ENCODE measurements around the gene LPIN1.

LPIN1 gene

GRCh38 chr2:11850082-11850481 lies 103.7 kb downstream of the LPIN1 start:
- Histone ChIP-seq H3K27ac (no peak overlapping the region), H3K9me3 (no peaks in the 10 kb centered on the region), H3K27me3 (peaks cover 0 to 8% of the 10 kb centered on the region in 2 donors), H3K36me3 (no peaks in the 10 kb centered on the region), H3K4me3 (no peak overlapping the region), H3K4me1 (no peaks in the 10 kb centered on the region)
- no peak for DNase-seq
- intact Hi-C loops (cut with DNase I; ENCODE audit: low total_unique reads), result no loop called here
- TF ChIP-seq CTCF (IDR thresholded peaks at IDR 0.05), result no peak

- intact Hi-C loops (cut with DNase I; ENCODE audit: low total_unique reads), result no loop called here
- no peaks in the 10 kb centered on the region for H3K9me3 ChIP-seq
- no peaks in the 10 kb centered on the region for H3K4me1 ChIP-seq
- no peaks in the 10 kb centered on the region for H3K36me3 ChIP-seq
- no peak for DNase-seq
- peaks cover 0 to 8% of the 10 kb centered on the region in 2 donors for H3K27me3 ChIP-seq
- no peak overlapping the region for H3K27ac ChIP-seq
- no peak overlapping the region for H3K4me3 ChIP-seq
- TF ChIP-seq CTCF (IDR thresholded peaks at IDR 0.05), result no peak
Observed at GRCh38 chr2:11852526-11853196, 106.2 kb downstream of the LPIN1 start.

- Histone ChIP-seq H3K4me1 (no peaks in the 10 kb centered on the region), H3K27ac (no peak overlapping the region), H3K27me3 (peaks cover 0 to 8% of the 10 kb centered on the region in 2 donors), H3K4me3 (no peak overlapping the region), H3K36me3 (no peaks in the 10 kb centered on the region), H3K9me3 (no peaks in the 10 kb centered on the region)
- DNase-seq, result no peak
- intact Hi-C loops (cut with DNase I; ENCODE audit: low total_unique reads), result no loop called here
- no peak for TF ChIP-seq CTCF (IDR thresholded peaks at IDR 0.05)
Observed at GRCh38 chr2:11853197-11853588, 106.8 kb downstream of the LPIN1 start.

DNA sequence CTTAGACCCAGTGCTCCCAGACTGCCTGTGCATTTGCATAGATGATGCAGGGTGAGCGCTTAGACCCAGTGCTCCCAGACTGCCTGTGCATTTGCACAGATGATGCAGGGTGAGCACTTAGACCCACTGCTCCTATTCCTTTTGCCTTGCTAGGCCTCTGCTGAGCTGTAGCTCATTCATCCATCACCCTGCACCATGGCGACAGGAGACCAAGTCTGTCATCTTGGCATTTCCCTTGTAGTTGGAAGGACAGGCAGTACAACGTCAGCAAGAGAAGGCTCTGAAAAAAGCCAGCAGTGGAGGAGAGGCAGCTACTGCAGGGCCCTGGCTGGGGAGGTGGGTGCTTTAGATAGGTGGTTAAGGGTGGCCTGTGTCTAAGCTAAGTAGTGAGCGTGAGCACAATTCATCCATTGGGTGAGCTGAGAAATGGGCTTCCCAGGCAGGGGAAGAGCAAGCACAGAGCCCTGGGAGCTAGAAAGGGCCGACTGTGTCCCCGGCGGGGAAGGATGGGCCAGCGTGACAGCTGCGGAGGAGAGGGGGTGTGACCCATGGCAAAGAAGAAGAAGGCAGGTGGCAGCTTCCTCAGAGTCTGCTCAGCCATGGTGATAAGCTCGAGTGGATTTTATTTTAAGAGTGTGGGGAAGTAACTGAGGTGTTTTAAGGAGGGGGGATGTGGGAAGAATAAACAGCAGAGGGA lies 108.8 kb downstream of the LPIN1 start:
- Histone ChIP-seq H3K27ac (no peak overlapping the region), H3K36me3 (no peaks in the 10 kb centered on the region), H3K4me1 (no peaks in the 10 kb centered on the region), H3K27me3 (peaks cover 0 to under 1% of the 10 kb centered on the region in 2 donors), H3K9me3 (no peaks in the 10 kb centered on the region), H3K4me3 (no peak overlapping the region)
- DNase-seq, result no peak
- no peak for TF ChIP-seq CTCF (IDR thresholded peaks at IDR 0.05)
- intact Hi-C loops (cut with DNase I; ENCODE audit: low total_unique reads), result no loop called here

DNA sequence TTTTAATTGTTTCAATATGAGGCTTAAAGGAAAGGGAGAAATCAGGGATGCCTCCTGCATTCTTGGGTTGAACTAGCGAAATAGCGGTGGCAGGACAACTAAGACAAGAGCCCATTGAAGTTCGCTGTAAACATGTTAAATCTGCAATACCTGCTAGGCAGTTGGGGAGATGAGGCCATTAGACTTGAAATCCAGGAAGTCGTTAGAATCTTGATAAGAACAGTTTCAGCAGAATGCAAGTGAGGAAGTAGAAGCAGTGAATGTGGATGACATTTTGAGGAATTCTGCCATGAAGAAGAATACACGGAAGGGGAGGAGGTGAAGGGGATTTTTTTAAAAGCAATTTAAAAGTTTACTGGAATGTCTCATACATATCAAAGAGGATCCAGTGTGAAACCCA lies 109.7 kb downstream of the LPIN1 start:
- H3K36me3 ChIP-seq, result no peaks in the 10 kb centered on the region
- DNase-seq, result no peak
- H3K4me1 ChIP-seq, result no peaks in the 10 kb centered on the region
- no peaks in the 10 kb centered on the region for H3K9me3 ChIP-seq
- no peaks in the 10 kb centered on the region for H3K27me3 ChIP-seq
- TF ChIP-seq CTCF (IDR thresholded peaks at IDR 0.05), result no peak
- intact Hi-C loops (cut with DNase I; ENCODE audit: low total_unique reads), result no loop called here
- no peak overlapping the region for H3K4me3 ChIP-seq
- H3K27ac ChIP-seq, result no peak overlapping the region

Data from tibial artery (tissue), 4 donors.